Large intestine (tissue), 3 donors: ENCODE results near the gene MTMR1. TPM values are rescaled to one million over a fixed set of nuclear protein-coding genes. Genes with fewer than 3 reads are reported as not detected.

Source experiments
- DNase-seq, 2 donors: peaks; one replicate each; pipeline versions ENCODE4 v3.0.0 to v3.0.0-alpha.2; 2013
- H3K27ac ChIP-seq: one replicate; pipeline ENCODE4 v1.5.1; 2013; ENCODE audit warnings: low read length
- H3K27me3 ChIP-seq: 2 replicates; pipeline ENCODE4 v1.6.1; 2013; ENCODE audit warnings: low read length; ENCODE audit not compliant: control insufficient read depth, insufficient read depth
- H3K36me3 ChIP-seq: 2 replicates; pipeline ENCODE4 v1.6.1; 2013; ENCODE audit warnings: low read length; ENCODE audit not compliant: control insufficient read depth, insufficient read depth
- H3K4me1 ChIP-seq: one replicate; pipeline ENCODE4 v1.6.1; 2013; ENCODE audit warnings: low read length; ENCODE audit not compliant: control insufficient read depth, insufficient read depth
- H3K4me3 ChIP-seq: one replicate; pipeline ENCODE4 v1.5.1; 2013; ENCODE audit warnings: low read length
- H3K9me3 ChIP-seq: one replicate; pipeline ENCODE4 v1.6.1; 2013; ENCODE audit warnings: mild to moderate bottlenecking, low read depth, low read length, moderate library complexity; ENCODE audit not compliant: control insufficient read depth
- WGBS: methylation state at CpG from one replicate; pipeline ENCODE4 v1.1.5; 2013; ENCODE audit warnings: low lambda C conversion rate; ENCODE audit not compliant: insufficient coverage; 5-methylcytosine and 5-hydroxymethylcytosine counted together
- polyA plus RNA-seq: library from polyadenylated mRNA; unstranded; fragments of 120-200 nt; gene quantifications from one replicate; pipeline ENCODE4 v1.2.1, GENCODE V29; 2013

The MTMR1 gene
- polyA plus RNA-seq, 1 donor = 19.5 TPM

GRCh38 chrX:150761176-150761818 lies 68.1 kb downstream of the MTMR1 start:
- DNase-seq = no peak

GRCh38 chrX:150761819-150762216 lies 68.6 kb downstream of the MTMR1 start:
- no peaks in the 10 kb centered on the region for H3K27me3 ChIP-seq
- H3K4me1 ChIP-seq = no peaks in the 10 kb centered on the region
- no peak overlapping the region for H3K4me3 ChIP-seq
- no peak overlapping the region for H3K27ac ChIP-seq
- peaks cover 9% of the 10 kb centered on the region for H3K36me3 ChIP-seq
- DNase-seq = no peak
- H3K9me3 ChIP-seq = no peaks in the 10 kb centered on the region
- WGBS = no CpG with 5 or more reads among the region's 8 CpGs

More at GRCh38 chrX:150761176-150761818, 68.1 kb downstream of the MTMR1 start:
- Histone ChIP-seq H3K36me3 (peaks cover 9% of the 10 kb centered on the region), H3K4me3 (no peak overlapping the region), H3K9me3 (no peaks in the 10 kb centered on the region), H3K4me1 (no peaks in the 10 kb centered on the region), H3K27me3 (no peaks in the 10 kb centered on the region), H3K27ac (no peak overlapping the region)
- WGBS = no CpG with 5 or more reads among the region's 7 CpGs

GRCh38 chrX:150762258-150763165 lies 69.3 kb downstream of the MTMR1 start:
- Histone ChIP-seq H3K9me3 (no peaks in the 10 kb centered on the region), H3K27ac (no peak overlapping the region), H3K4me3 (no peak overlapping the region), H3K36me3 (peaks cover 4% of the 10 kb centered on the region), H3K4me1 (no peaks in the 10 kb centered on the region), H3K27me3 (no peaks in the 10 kb centered on the region)
- DNase-seq = no peak
- no CpG with 5 or more reads among the region's 36 CpGs for WGBS

- DNase-seq = no peak
- no CpG with 5 or more reads among the region's 13 CpGs for WGBS
- Histone ChIP-seq H3K4me3 (no peak overlapping the region), H3K27me3 (no peaks in the 10 kb centered on the region), H3K27ac (no peak overlapping the region), H3K9me3 (no peaks in the 10 kb centered on the region), H3K4me1 (no peaks in the 10 kb centered on the region), H3K36me3 (peaks cover 3% of the 10 kb centered on the region)
These were observed 70.2 kb downstream of the MTMR1 start for GRCh38 chrX:150763303-150763797.

GRCh38 chrX:150763810-150764209 lies 70.6 kb downstream of the MTMR1 start:
- Histone ChIP-seq H3K27me3 (no peaks in the 10 kb centered on the region), H3K4me3 (no peak overlapping the region), H3K36me3 (peaks cover 6% of the 10 kb centered on the region), H3K9me3 (no peaks in the 10 kb centered on the region), H3K27ac (no peak overlapping the region), H3K4me1 (no peaks in the 10 kb centered on the region)
- DNase-seq = no peak
- no CpG with 5 or more reads among the region's 9 CpGs for WGBS

GRCh38 chrX:150765237-150765636 lies 72.0 kb downstream of the MTMR1 start:
- no peak overlapping the region for H3K4me3 ChIP-seq
- no peaks in the 10 kb centered on the region for H3K27me3 ChIP-seq
- H3K9me3 ChIP-seq = no peaks in the 10 kb centered on the region
- peaks cover 8% of the 10 kb centered on the region for H3K36me3 ChIP-seq
- H3K4me1 ChIP-seq = no peaks in the 10 kb centered on the region
- no peak overlapping the region for H3K27ac ChIP-seq
- no peak for DNase-seq
- no CpG with 5 or more reads among the region's 9 CpGs for WGBS

- Histone ChIP-seq H3K27me3 (no peaks in the 10 kb centered on the region), H3K36me3 (peaks cover 8% of the 10 kb centered on the region), H3K4me3 (no peak overlapping the region), H3K27ac (no peak overlapping the region), H3K9me3 (no peaks in the 10 kb centered on the region), H3K4me1 (no peaks in the 10 kb centered on the region)
- no CpG with 5 or more reads among the region's 19 CpGs for WGBS
- no peak for DNase-seq
These were observed 72.7 kb downstream of the MTMR1 start for GRCh38 chrX:150765782-150766350.

- Histone ChIP-seq H3K9me3 (no peaks in the 10 kb centered on the region), H3K36me3 (peaks cover 8% of the 10 kb centered on the region), H3K27me3 (no peaks in the 10 kb centered on the region), H3K4me1 (no peaks in the 10 kb centered on the region), H3K4me3 (no peak overlapping the region), H3K27ac (no peak overlapping the region)
- no CpG with 5 or more reads among the region's 13 CpGs for WGBS
- no peak for DNase-seq
These were observed 73.3 kb downstream of the MTMR1 start for GRCh38 chrX:150766351-150767044.

- no CpG with 5 or more reads among the region's 9 CpGs for WGBS
- H3K9me3 ChIP-seq = no peaks in the 10 kb centered on the region
- H3K4me3 ChIP-seq = no peak overlapping the region
- H3K27me3 ChIP-seq = no peaks in the 10 kb centered on the region
- no peak overlapping the region for H3K27ac ChIP-seq
- H3K36me3 ChIP-seq = peaks cover 8% of the 10 kb centered on the region
- DNase-seq = no peak
- H3K4me1 ChIP-seq = no peaks in the 10 kb centered on the region
These were observed 73.8 kb downstream of the MTMR1 start for GRCh38 chrX:150767045-150767395.
